Kidney epithelial cell (primary cell): Measurements from ENCODE around the gene RAPGEF4. TPM values are rescaled to one million over a fixed set of nuclear protein-coding genes. Genes with fewer than 3 reads are reported as not detected.
"Not testable (repeated sequence)": the region's sequence is repeated elsewhere in the genome, so short reads cannot be mapped to it uniquely, and the experiment has no call there.

Source experiments
- DNase-seq: peaks from one replicate; pipeline ENCODE4 v3.0.0-alpha.2; 2010; ENCODE audit warnings: low read depth
- H3K27me3 ChIP-seq: 2 replicates; pipeline ENCODE4 v1.6.0; 2011; ENCODE audit warnings: low read length; ENCODE audit not compliant: control insufficient read depth, insufficient read depth
- H3K36me3 ChIP-seq: 2 replicates; pipeline ENCODE4 v1.5.1; 2011; ENCODE audit warnings: low read length; ENCODE audit not compliant: control insufficient read depth, insufficient read depth
- H3K4me3 ChIP-seq: 2 replicates; pipeline ENCODE4 v1.5.1; 2011; ENCODE audit warnings: low read depth, mild to moderate bottlenecking, control low read depth, low read length
- CTCF ChIP-seq: IDR thresholded peaks from 2 replicates; pipeline ENCODE4 v1.5.1; 2011; ENCODE audit warnings: mild to moderate bottlenecking, moderate library complexity, low read length, control low read depth, inconsistent platforms; ENCODE audit not compliant: insufficient read depth, poor library complexity, severe bottlenecking
- total RNA-seq: library from RNA; depleted of rRNA; stranded (reverse); fragments of >200 nt; gene quantifications from 2 replicates; pipeline ENCODE4 v1.2.3, GENCODE V29; 2015

Gene RAPGEF4
- total RNA-seq, 1 donor from 2014 or later: 0.71 TPM

DNA sequence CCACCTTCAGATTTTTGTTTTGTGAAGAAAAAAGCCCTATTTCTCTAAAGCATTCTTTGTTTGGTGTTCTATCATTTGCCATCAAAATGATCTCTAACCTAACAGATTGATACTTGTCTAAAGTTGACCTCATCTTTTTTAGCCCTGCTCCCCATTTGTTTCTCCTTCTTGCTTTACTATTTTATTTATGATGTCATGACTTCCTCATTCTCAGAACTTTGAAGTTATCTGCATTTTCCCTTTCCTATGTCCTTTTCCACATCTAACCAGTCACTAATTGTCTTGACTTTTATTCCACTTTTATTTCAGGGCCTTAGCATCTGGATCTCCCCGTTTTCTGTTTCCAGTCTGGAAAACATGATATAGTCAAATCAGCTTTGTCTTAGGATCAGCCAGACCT is 8.3 kb downstream of the RAPGEF4 start:
- Histone ChIP-seq H3K36me3 (no peaks in the 10 kb centered on the region), H3K4me3 (no peak overlapping the region), H3K27me3 (no peaks in the 10 kb centered on the region)
- no peak for TF ChIP-seq CTCF
- no peak for DNase-seq

- Histone ChIP-seq H3K36me3 (no peaks in the 10 kb centered on the region), H3K27me3 (no peaks in the 10 kb centered on the region), H3K4me3 (no peak overlapping the region)
- DNase-seq: no peak
- no peak for TF ChIP-seq CTCF
These were observed 10.0 kb downstream of the RAPGEF4 start for GRCh38 chr2:172745636-172746035.

DNA sequence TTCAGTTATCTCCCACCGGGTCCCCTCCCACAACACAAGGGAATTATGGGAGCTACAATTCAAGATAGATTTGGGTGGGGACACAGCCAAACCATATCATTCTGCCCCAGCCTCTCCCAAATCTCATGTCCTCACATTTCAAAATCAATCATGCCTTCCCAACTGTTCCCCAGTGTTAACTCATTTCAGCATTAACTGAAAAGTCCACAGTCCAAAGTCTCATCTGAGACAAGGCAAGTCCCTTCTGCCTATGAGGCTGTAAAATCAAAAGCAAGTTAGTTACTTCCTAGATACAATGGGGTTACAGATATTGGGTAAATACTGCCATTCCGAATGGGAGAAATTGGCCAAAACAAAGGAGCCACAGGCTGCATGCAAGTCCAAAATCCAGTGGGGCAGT is 12.9 kb downstream of the RAPGEF4 start:
- H3K36me3 ChIP-seq, H3K4me3 ChIP-seq, DNase-seq, H3K27me3 ChIP-seq: not testable (repeated sequence)

DNA sequence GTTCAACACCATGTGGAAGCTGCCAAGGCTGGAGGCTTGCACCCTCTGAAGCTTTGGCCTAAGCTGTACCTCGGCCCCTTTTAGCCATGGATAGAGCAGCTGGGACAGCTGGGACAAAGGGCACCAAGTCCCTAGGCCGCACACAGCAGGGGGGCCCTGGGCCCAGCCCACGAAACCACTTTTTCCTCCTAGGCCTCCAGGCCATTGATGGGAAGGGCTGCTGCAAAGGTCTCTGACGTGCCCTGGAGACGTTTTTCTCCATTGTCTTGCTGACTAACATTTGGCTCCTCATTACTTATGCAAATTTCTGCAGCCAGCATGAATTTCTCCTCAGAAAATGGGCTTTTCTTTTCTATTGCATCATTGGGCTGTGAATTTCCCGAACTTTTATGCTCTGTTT is 13.7 kb downstream of the RAPGEF4 start:
- H3K27me3 ChIP-seq: no peaks in the 10 kb centered on the region
- H3K4me3 ChIP-seq: no peak overlapping the region
- no peaks in the 10 kb centered on the region for H3K36me3 ChIP-seq
- TF ChIP-seq CTCF: no peak
- DNase-seq: no peak

- DNase-seq: no peak
- TF ChIP-seq CTCF: no peak
- Histone ChIP-seq H3K4me3 (no peak overlapping the region), H3K27me3 (no peaks in the 10 kb centered on the region), H3K36me3 (no peaks in the 10 kb centered on the region)
These were observed 15.9 kb downstream of the RAPGEF4 start for GRCh38 chr2:172751564-172751963.

- TF ChIP-seq CTCF: no peak
- H3K27me3 ChIP-seq: no peaks in the 10 kb centered on the region
- DNase-seq: no peak
These were observed 18.0 kb downstream of the RAPGEF4 start for GRCh38 chr2:172753610-172754009.

More at GRCh38 chr2:172753610-172754009, 18.0 kb downstream of the RAPGEF4 start:
- Histone ChIP-seq H3K4me3 (no peak overlapping the region), H3K36me3 (no peaks in the 10 kb centered on the region)
